Esophagus squamous epithelium (tissue), 4 donors: ENCODE data around the gene TNFRSF14.

Source experiments
- POLR2A ChIP-seq, 4 donors: fragments of 450-650 bp; IDR thresholded peaks; one replicate each; pipeline ENCODE4 v1.6.1; 2017; ENCODE audit warnings: antibody characterized with exemption in 4 of 4, mild to moderate bottlenecking in 4 of 4, moderate library complexity in 3 of 4
- TF ChIP-seq, protein P1 (sequence below), 6 experiments: fragments of 450-650 bp in 4 of 6; fragments of 200-600 bp in 2 of 6; sonication (generic) in 2 of 6; IDR thresholded peaks; one replicate each; pipeline ENCODE4 v1.5.1; 2016 to 2019; ENCODE audit warnings: antibody characterized with exemption in 6 of 6, mild to moderate bottlenecking in 4 of 6, moderate library complexity in 4 of 6

DNA sequence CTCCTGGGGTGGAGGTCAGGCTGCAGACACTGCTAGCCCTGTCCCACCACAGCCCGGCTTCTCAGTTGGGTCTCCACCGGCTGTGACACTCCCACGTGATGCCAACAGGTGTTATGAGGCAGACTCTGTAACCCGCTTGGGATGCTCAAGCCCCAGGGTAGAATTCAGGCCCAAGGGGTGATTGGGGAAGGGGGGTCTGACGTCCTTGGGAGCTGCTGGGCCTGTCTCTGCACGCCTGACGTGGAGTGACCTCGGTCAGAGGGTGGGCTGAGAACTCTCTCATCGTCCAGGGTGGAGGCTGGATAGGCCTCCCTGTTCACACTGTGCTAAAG lies 18.4 kb upstream of the TNFRSF14 start:
- TF ChIP-seq, protein P1, sequence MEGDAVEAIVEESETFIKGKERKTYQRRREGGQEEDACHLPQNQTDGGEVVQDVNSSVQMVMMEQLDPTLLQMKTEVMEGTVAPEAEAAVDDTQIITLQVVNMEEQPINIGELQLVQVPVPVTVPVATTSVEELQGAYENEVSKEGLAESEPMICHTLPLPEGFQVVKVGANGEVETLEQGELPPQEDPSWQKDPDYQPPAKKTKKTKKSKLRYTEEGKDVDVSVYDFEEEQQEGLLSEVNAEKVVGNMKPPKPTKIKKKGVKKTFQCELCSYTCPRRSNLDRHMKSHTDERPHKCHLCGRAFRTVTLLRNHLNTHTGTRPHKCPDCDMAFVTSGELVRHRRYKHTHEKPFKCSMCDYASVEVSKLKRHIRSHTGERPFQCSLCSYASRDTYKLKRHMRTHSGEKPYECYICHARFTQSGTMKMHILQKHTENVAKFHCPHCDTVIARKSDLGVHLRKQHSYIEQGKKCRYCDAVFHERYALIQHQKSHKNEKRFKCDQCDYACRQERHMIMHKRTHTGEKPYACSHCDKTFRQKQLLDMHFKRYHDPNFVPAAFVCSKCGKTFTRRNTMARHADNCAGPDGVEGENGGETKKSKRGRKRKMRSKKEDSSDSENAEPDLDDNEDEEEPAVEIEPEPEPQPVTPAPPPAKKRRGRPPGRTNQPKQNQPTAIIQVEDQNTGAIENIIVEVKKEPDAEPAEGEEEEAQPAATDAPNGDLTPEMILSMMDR (IDR thresholded peaks at IDR 0.05) = no peak
- TF ChIP-seq POLR2A (IDR thresholded peaks at IDR 0.05) = no peak
